Caco-2 (cell line): ENCODE measurements around the gene ADRA2B. TPM values are rescaled to one million over a fixed set of nuclear protein-coding genes. Genes with fewer than 3 reads are reported as not detected.
A peak's percentile ranks its signal among the peaks of the same experiment; 100 is the strongest.

Experiments
- BruUV-seq: library from RNA; stranded (reverse); fragments of 400-500 nt; replicated peaks from 2 replicates; lab custom pipeline; 2021; lab: Mats Ljungman, UMichigan
- CTCF ChIA-PET: fragments of 300-600 bp; sonication (Branson Sonifier 250); formaldehyde crosslinking; loops from one replicate; lab custom pipeline; 2022; ENCODE audit warnings: antibody characterized with exemption; lab: Charles Lee
- POLR2A ChIA-PET: fragments of 300-600 bp; sonication (Branson Sonifier 250); formaldehyde crosslinking; loops from one replicate; lab custom pipeline; 2022; ENCODE audit warnings: antibody characterized with exemption; lab: Charles Lee
- DNase-seq, 2 experiments: peaks; one replicate each; pipeline versions ENCODE4 v3.0.0 to v3.0.0-alpha.2; 2020 to 2022
- H3K27me3 ChIP-seq: replicated peaks from 2 replicates; pipeline ENCODE4 v1.6.0; 2011; ENCODE audit warnings: low read length; ENCODE audit not compliant: control insufficient read depth, insufficient read depth
- H3K36me3 ChIP-seq: 2 replicates; pipeline ENCODE4 v1.5.1; 2011; ENCODE audit warnings: low read length; ENCODE audit not compliant: control insufficient read depth, insufficient read depth
- H3K4me1 ChIP-seq: fragments of 250-450 bp; sonication (Bioruptor Pico); 2 replicates; pipeline ENCODE4 v1.5.1; 2020; ENCODE audit warnings: mild to moderate bottlenecking
- H3K4me3 ChIP-seq: 2 replicates; pipeline ENCODE4 v1.5.1; 2011; ENCODE audit warnings: low read depth, mild to moderate bottlenecking, control low read depth, low read length
- H3K9me3 ChIP-seq: fragments of 250-450 bp; sonication (Bioruptor Pico); 2 replicates; pipeline ENCODE4 v1.5.1; 2020; ENCODE audit warnings: mild to moderate bottlenecking, moderate library complexity
- H3K27ac Mint-ChIP-seq: one replicate; pipeline ENCODE4 v1.8.0; 2022; ENCODE audit warnings: mixed read lengths; ENCODE audit not compliant: unreplicated experiment
- H3K27me3 Mint-ChIP-seq: one replicate; pipeline ENCODE4 v1.8.0; 2022; ENCODE audit warnings: mixed read lengths; ENCODE audit not compliant: insufficient read depth, unreplicated experiment
- H3K36me3 Mint-ChIP-seq: one replicate; pipeline ENCODE4 v1.8.0; 2022; ENCODE audit warnings: mild to moderate bottlenecking, mixed read lengths; ENCODE audit not compliant: insufficient read depth, unreplicated experiment
- H3K4me1 Mint-ChIP-seq: one replicate; pipeline ENCODE4 v1.8.0; 2022; ENCODE audit warnings: low read depth, mixed read lengths; ENCODE audit not compliant: unreplicated experiment
- H3K4me3 Mint-ChIP-seq: one replicate; pipeline ENCODE4 v1.8.0; 2022; ENCODE audit warnings: mild to moderate bottlenecking, moderate library complexity, mixed read lengths; ENCODE audit not compliant: unreplicated experiment
- H3K9me3 Mint-ChIP-seq: one replicate; pipeline ENCODE4 v1.8.0; 2022; ENCODE audit warnings: mixed read lengths; ENCODE audit not compliant: unreplicated experiment
- intact Hi-C: fragments of 100-400 bp; cut with micrococcal nuclease; formaldehyde crosslinking; loops from one replicate; pipeline ENCODE4 v1.10.0; 2022; ENCODE audit not compliant: unreplicated experiment
- total RNA-seq: library from RNA; stranded (reverse); gene quantifications from 2 replicates; pipeline ENCODE4 v1.2.3, GENCODE V29; 2022
- TF ChIP-seq, protein P1 (sequence below), 2 experiments: fragments of 200-600 bp in 1 of 2; IDR thresholded peaks; 1 replicate in 1 of 2; 2 replicates in 1 of 2; pipeline versions ENCODE4 v1.5.1 to v1.8.0; 2011 to 2022; ENCODE audit warnings: antibody characterized with exemption in 1 of 2, control low read depth in 1 of 2, inconsistent platforms in 1 of 2, low read depth in 1 of 2, low read length in 1 of 2, mild to moderate bottlenecking in 1 of 2, moderate library complexity in 1 of 2; ENCODE audit not compliant: insufficient read depth in 1 of 2, severe bottlenecking in 1 of 2, unreplicated experiment in 1 of 2

ADRA2B gene
- total RNA-seq, 1 experiment from 2014 or later: 0.20 TPM

DNA sequence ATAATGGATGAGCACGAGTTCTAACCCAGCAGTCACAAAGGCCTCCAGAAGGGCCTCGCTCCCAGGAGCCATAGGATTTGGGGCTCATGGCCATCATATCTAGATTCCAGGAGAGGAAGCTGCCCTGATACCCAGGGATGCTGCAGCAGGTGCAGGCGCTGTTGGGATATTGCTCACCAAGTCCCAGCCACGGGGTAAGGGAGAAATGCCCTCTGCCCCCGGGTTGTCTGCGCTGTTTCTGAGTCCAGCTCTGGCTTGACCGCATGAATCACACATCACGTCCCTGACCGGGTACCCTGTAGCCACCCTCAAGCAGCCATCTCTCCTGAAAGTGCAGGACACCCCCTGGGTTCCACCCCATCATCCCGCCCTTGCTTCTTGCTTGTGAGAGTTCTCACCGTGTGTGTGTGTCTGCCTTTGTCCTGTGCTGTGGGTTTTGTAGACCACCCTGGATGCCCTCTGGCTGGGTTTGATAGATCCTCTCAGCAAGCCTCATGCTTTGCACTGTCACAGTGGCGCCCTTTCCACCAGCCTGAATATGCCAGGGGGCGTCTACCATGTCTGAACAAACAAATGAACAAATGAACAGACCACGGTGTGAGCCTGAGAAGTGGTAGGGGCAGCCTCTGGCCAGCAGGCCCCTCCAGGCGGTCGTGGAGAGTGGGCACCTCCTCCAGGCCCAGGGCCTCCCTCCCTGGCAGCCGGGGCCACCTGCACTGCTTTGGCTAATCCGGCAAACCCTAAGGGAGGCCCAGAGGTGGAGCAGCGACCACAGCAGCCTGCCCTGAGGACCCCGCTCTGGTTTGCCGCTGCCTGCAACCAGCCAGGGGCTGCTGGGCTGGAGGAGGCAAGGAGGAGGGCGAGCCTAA, 32.1 kb downstream of the ADRA2B start:
- H3K36me3 ChIP-seq: no peaks in the 10 kb centered on the region
- Mint-ChIP-seq H3K27me3 (no peaks in the 10 kb centered on the region), H3K27ac (no peak overlapping the region), H3K4me3 (no peak overlapping the region), H3K36me3 (no peaks in the 10 kb centered on the region), H3K9me3 (no peaks in the 10 kb centered on the region), H3K4me1 (no peaks in the 10 kb centered on the region)
- no peaks in the 10 kb centered on the region; the same call in none of the 2 replicates for H3K9me3 ChIP-seq
- peak in 1 of 2 experiments; percentile 21 for DNase-seq
- CTCF ChIA-PET: no interaction called here
- no peak overlapping the region for H3K4me3 ChIP-seq
- TF ChIP-seq, protein P1, sequence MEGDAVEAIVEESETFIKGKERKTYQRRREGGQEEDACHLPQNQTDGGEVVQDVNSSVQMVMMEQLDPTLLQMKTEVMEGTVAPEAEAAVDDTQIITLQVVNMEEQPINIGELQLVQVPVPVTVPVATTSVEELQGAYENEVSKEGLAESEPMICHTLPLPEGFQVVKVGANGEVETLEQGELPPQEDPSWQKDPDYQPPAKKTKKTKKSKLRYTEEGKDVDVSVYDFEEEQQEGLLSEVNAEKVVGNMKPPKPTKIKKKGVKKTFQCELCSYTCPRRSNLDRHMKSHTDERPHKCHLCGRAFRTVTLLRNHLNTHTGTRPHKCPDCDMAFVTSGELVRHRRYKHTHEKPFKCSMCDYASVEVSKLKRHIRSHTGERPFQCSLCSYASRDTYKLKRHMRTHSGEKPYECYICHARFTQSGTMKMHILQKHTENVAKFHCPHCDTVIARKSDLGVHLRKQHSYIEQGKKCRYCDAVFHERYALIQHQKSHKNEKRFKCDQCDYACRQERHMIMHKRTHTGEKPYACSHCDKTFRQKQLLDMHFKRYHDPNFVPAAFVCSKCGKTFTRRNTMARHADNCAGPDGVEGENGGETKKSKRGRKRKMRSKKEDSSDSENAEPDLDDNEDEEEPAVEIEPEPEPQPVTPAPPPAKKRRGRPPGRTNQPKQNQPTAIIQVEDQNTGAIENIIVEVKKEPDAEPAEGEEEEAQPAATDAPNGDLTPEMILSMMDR (IDR thresholded peaks at IDR 0.05; ENCODE audit: insufficient read depth in 1 of 2, low read depth in 1 of 2, low read length in 1 of 2, severe bottlenecking in 1 of 2, unreplicated experiment in 1 of 2): no peak
- intact Hi-C loops: no loop called here
- BruUV-seq: no TSS peak
- POLR2A ChIA-PET: no interaction called here
- no peaks in the 10 kb centered on the region for H3K27me3 ChIP-seq
- H3K4me1 ChIP-seq: no peaks in the 10 kb centered on the region

DNA sequence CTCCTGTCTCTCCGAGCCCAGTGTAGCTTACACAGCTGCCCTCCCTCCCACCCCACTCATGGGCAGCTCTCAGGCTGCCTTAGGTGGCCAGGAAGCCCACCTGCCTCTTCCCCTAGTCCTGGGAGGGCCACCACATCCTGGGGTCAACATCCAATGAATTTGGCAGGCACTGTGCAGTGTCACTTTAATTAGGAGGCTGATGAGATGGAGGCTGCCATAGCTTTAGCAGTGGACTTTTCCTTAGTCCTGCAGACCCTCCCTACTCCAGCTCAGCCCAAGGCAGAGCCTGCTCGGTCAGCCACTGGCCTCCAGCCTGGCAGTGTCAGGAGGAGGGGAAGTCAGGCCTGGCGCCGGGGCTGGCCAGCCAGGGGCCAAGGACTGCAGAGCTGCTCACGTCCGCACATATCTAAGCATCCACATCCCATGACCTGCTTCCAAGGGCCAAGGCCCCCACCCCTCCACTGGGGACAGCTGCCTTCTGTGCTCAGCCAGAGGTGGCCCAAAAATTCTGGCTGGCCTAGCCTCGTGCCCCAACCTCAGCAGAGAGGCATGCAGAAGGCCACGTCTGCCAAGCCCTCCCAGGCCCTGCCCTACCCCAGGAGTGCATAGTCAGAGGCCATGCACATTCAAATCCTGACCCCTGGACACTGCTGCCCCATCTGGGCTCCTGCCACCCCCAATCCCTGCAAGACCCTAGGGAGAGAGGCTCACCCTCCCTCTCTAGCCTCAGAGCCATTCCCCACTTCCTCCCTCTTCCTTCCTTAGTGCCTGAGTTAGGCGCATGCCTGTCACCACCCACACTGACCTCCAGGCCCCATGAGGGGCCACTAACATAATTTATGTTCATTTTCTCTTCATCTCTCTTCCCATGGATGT, 33.1 kb downstream of the ADRA2B start:
- H3K9me3 ChIP-seq: no peaks in the 10 kb centered on the region; the same call in none of the 2 replicates
- no peak for DNase-seq
- no peaks in the 10 kb centered on the region for H3K27me3 ChIP-seq
- H3K4me3 Mint-ChIP-seq: no peak overlapping the region
- no peaks in the 10 kb centered on the region for H3K4me1 Mint-ChIP-seq
- H3K27me3 Mint-ChIP-seq: no peaks in the 10 kb centered on the region
- TF ChIP-seq, protein P1 (IDR thresholded peaks at IDR 0.05; ENCODE audit: insufficient read depth in 1 of 2, low read depth in 1 of 2, low read length in 1 of 2, severe bottlenecking in 1 of 2, unreplicated experiment in 1 of 2): no peak
- no TSS peak for BruUV-seq
- no peak overlapping the region for H3K4me3 ChIP-seq
- no peak overlapping the region for H3K27ac Mint-ChIP-seq
- ChIA-PET CTCF (no interaction called here), POLR2A (no interaction called here)
- intact Hi-C loops: no loop called here
- no peaks in the 10 kb centered on the region for H3K4me1 ChIP-seq
- no peaks in the 10 kb centered on the region for H3K9me3 Mint-ChIP-seq
- H3K36me3 Mint-ChIP-seq: no peaks in the 10 kb centered on the region
- H3K36me3 ChIP-seq: no peaks in the 10 kb centered on the region
